Progenitor cell of endocrine pancreas (in vitro differentiated cells): ENCODE measurements around the gene SEM1. TPM values are rescaled to one million over a fixed set of nuclear protein-coding genes. Genes with fewer than 3 reads are reported as not detected.

ENCODE experiments used
- DNase-seq: peaks from one replicate; pipeline ENCODE4 v3.0.0; 2021; ENCODE audit warnings: low spot score; ENCODE audit not compliant: unreplicated experiment
- H3K27ac Mint-ChIP-seq: 2 replicates; pipeline ENCODE4 v1.8.0; 2021; ENCODE audit warnings: mild to moderate bottlenecking, moderate library complexity, mixed read lengths
- H3K27me3 Mint-ChIP-seq: 2 replicates; pipeline ENCODE4 v1.8.0; 2021; ENCODE audit warnings: mixed read lengths
- H3K36me3 Mint-ChIP-seq: 2 replicates; pipeline ENCODE4 v1.8.0; 2022; ENCODE audit warnings: mixed read lengths; ENCODE audit not compliant: insufficient read depth
- H3K4me1 Mint-ChIP-seq: 2 replicates; pipeline ENCODE4 v1.8.0; 2021; ENCODE audit warnings: low read depth, mixed read lengths
- H3K4me3 Mint-ChIP-seq: 2 replicates; pipeline ENCODE4 v1.8.0; 2021; ENCODE audit warnings: low read depth, mild to moderate bottlenecking, moderate library complexity, mixed read lengths
- H3K9me3 Mint-ChIP-seq: 2 replicates; pipeline ENCODE4 v1.8.0; 2021; ENCODE audit warnings: low read depth, mixed read lengths
- CTCF ChIP-seq: fragments of 200-600 bp; sonication (generic); IDR thresholded peaks from one replicate; pipeline ENCODE4 v1.5.0; 2021; ENCODE audit warnings: antibody characterized with exemption, mild to moderate bottlenecking; ENCODE audit not compliant: unreplicated experiment
- total RNA-seq: library from RNA; stranded (reverse); gene quantifications from 2 replicates; pipeline ENCODE4 v1.2.1, GENCODE V29; 2021

The SEM1 gene
- total RNA-seq, 1 donor from 2014 or later, result 64.2 TPM

- no peak overlapping the region for H3K4me3 Mint-ChIP-seq
- peaks cover 26% of the 10 kb centered on the region for H3K27me3 Mint-ChIP-seq
- no peak for TF ChIP-seq CTCF
Measured at GRCh38 chr7:96739167-96739566, 29.5 kb upstream of the SEM1 start.

GRCh38 chr7:96738705-96739104, 29.1 kb upstream of the SEM1 start:
- TF ChIP-seq CTCF, result no peak
- Mint-ChIP-seq H3K4me3 (no peak overlapping the region), H3K4me1 (no peaks in the 10 kb centered on the region), H3K27me3 (peaks cover 26% of the 10 kb centered on the region), H3K36me3 (no peaks in the 10 kb centered on the region), H3K9me3 (no peaks in the 10 kb centered on the region), H3K27ac (no peak overlapping the region)
- DNase-seq, result no peak

More at GRCh38 chr7:96739167-96739566, 29.5 kb upstream of the SEM1 start:
- DNase-seq, result no peak
- no peak overlapping the region for H3K27ac Mint-ChIP-seq
- no peaks in the 10 kb centered on the region for H3K9me3 Mint-ChIP-seq
- H3K4me1 Mint-ChIP-seq, result no peaks in the 10 kb centered on the region
- no peaks in the 10 kb centered on the region for H3K36me3 Mint-ChIP-seq

- Mint-ChIP-seq H3K9me3 (no peaks in the 10 kb centered on the region), H3K4me3 (no peak overlapping the region), H3K4me1 (no peaks in the 10 kb centered on the region), H3K27me3 (peaks cover 24% of the 10 kb centered on the region), H3K27ac (no peak overlapping the region), H3K36me3 (no peaks in the 10 kb centered on the region)
- DNase-seq, result no peak
- TF ChIP-seq CTCF, result no peak
Measured at GRCh38 chr7:96737545-96738050, 28.0 kb upstream of the SEM1 start.

GRCh38 chr7:96734343-96734742, 24.7 kb upstream of the SEM1 start:
- DNase-seq, result no peak
- TF ChIP-seq CTCF, result no peak
- Mint-ChIP-seq H3K27me3 (no peaks in the 10 kb centered on the region), H3K4me1 (no peaks in the 10 kb centered on the region), H3K36me3 (no peaks in the 10 kb centered on the region), H3K27ac (no peak overlapping the region), H3K9me3 (no peaks in the 10 kb centered on the region), H3K4me3 (no peak overlapping the region)

GRCh38 chr7:96729820-96730219, 20.2 kb upstream of the SEM1 start:
- TF ChIP-seq CTCF, result no peak
- Mint-ChIP-seq H3K4me3 (no peak overlapping the region), H3K9me3 (no peaks in the 10 kb centered on the region), H3K27ac (no peak overlapping the region), H3K27me3 (no peaks in the 10 kb centered on the region), H3K4me1 (no peaks in the 10 kb centered on the region), H3K36me3 (no peaks in the 10 kb centered on the region)
- DNase-seq, result no peak
